Stomach (tissue), 4 donors: Measurements from ENCODE around the gene MCRIP1.

Source experiments
- CTCF ChIP-seq, 7 experiments: fragments of 450-650 bp in 4 of 7; fragments of 200-600 bp in 3 of 7; sonication (generic) in 3 of 7; IDR thresholded peaks; one replicate each; pipeline ENCODE4 v1.5.1; 2016 to 2019; ENCODE audit warnings: antibody characterized with exemption in 7 of 7, control low read depth in 2 of 7, mild to moderate bottlenecking in 1 of 7
- EP300 ChIP-seq: sonication (generic); formaldehyde crosslinking; IDR thresholded peaks from one replicate; pipeline ENCODE4 v1.6.1; 2017; ENCODE audit warnings: antibody characterized with exemption
- POLR2A ChIP-seq, 4 donors: fragments of 450-650 bp; IDR thresholded peaks; one replicate each; pipeline ENCODE4 v1.6.1; 2016; ENCODE audit warnings: antibody characterized with exemption in 4 of 4, control low read depth in 2 of 4, mild to moderate bottlenecking in 1 of 4, moderate library complexity in 1 of 4
- POLR2AphosphoS5 ChIP-seq, 3 donors: sonication (generic); formaldehyde crosslinking; IDR thresholded peaks; one replicate each; pipeline ENCODE4 v1.6.1; 2016; ENCODE audit warnings: antibody characterized with exemption in 3 of 3

GRCh38 chr17:81810476-81810875 lies 22.6 kb downstream of the MCRIP1 start:
- TF ChIP-seq CTCF (IDR thresholded peaks at IDR 0.05) (no peak), POLR2A (IDR thresholded peaks at IDR 0.05) (no peak), POLR2AphosphoS5 (IDR thresholded peaks at IDR 0.05) (no peak), EP300 (no peak)
